HG03066 (cell line): ENCODE results near the gene CHN2.

Experiments used
- ATAC-seq: cut with Tn5 transposase; IDR thresholded peaks from one replicate; pipeline ENCODE4 v1.9.1; 2021; ENCODE audit warnings: low read depth; ENCODE audit not compliant: unreplicated experiment

Gene CHN2

DNA sequence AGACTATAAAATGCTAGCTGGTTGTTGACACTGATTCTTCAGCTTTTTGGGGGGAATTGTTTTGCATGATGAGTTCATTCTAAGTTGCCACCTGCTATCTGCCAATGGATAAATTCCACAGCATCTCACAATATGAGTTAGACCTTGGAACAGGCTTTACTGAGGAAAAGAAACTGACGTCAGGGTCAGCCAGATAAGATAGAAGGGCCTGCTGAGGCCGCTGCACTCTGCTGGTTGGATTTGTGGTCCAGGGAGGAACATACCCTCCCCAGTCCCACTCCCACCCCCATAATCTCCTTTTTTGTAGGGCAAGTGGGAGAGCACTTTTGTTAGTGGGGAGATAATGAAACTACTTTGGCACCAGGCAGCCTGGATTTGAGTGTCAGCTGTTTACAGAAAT, 258.4 kb downstream of the CHN2 start:
- no peak for ATAC-seq

DNA sequence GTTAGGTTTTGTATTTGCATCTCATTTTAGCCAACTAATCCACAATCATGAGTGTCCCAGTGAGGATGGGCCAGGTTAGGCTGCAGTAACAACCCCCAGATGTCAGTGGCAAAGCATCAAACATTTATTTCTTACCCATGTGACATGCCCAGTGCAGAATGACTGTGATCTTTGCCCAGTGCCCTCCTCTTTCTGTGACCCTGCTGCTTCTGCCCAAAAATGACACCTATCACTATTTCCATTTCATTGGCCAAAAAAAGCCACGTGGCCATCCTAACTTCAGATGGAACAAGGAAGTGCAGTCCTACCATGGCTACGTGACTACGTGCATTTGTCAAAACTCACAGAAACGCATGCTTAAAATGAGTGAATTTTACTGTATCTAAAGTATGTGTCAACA, 259.9 kb downstream of the CHN2 start:
- no peak for ATAC-seq

DNA sequence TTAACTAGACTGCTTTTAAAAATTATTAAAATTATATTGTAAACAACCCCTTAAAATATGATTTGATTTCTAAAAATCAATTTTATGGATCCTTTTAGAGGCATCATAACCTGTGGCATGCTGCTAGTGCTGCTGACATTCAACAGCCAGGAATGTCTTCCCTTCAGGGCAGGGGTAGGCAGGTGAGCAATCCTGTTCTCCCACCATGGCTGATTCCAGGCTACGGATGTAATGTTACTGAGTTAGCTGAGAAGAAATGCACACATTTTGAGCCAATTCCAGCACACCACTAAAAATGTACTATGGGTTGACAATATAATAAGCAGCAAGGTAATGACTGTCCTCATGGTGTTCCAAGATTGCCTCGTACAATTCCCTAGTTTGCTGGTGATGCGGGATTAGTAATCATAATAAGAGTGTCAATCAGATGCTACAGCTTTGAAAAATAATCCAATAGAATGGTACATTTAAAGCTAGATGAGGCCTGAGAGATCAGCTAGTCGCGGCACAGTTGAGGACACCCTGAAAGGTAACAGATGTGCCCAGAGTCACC, 260.4 kb downstream of the CHN2 start:
- ATAC-seq: no peak

DNA sequence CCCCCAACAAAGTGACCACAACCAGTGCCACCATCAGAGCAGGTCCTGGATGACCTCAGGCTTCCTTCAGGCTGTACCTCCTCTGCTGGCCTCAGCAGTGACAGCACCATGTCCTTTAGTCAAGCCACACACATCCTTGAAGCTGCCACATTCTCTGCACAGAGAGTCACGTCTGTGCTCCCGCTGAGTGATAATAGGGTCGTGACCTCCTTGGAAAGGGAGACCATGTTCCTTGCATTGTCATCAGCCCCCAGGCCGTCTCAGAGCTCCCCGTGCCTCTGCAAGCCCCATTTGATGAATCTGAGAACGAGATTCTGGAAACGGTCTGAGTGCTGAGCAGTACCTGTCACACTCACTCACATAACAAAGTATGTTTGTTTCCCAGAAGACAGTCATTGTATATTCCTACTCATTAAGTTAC, 262.6 kb downstream of the CHN2 start:
- no peak for ATAC-seq

DNA sequence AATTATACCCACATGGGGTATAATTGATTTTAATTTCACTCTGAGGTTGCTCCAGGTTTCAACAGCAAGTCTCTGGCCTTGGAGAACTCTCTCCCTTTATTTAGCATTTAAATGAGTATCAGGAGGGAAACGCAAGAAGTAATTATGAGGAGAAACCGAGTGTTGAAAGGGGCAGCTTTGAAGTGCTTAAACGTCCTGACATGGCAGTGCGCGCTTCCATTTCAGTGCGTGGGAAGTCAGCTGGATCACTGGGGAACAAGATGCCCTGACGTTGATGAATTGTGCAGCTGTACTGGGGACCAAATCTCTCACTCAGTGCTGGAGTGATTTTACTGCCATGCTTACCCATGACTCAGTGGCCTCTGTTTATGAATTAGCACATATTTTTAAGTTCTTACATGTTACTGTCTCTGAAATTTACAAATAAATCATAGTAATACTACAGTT, 263.0 kb downstream of the CHN2 start:
- no peak for ATAC-seq

DNA sequence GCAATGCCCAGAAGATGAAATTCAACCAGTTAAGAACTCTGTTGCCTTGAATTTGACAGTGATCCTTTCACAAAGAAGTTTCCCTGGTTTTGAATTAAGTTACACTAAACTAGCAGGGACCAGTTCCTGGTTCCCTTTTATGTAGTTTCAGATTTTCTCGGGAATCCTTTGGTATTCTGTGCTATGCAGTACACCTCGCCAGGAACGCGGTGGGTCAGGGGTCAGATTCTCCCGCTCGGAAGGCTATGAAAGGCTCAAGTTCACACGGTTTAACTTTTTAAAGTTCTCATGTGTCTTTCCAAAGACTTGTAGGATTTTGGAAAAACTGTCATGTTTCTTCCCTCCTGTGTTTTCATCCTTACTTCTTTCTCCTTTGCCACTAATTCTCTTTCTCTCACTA, 264.4 kb downstream of the CHN2 start:
- no peak for ATAC-seq

DNA sequence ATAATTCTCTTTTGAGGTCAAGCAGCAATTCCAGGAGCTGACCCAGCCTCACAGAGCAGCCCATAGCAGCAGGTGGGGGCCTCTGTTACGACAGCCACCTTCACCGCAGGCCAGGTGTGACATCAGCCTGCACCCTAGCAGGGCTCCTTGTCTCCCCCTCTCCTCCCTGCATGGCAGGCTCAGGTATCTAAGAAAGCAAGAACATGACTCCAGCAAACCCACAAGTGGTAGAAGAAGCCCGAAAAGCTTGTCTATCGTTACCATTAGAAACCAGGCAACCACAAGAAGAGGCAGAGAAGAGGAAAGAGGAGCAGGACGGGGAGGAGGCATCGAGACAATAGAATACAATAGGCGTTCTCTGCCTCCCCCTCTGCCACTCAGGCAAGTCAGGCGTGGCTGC, 265.0 kb downstream of the CHN2 start:
- no peak for ATAC-seq

DNA sequence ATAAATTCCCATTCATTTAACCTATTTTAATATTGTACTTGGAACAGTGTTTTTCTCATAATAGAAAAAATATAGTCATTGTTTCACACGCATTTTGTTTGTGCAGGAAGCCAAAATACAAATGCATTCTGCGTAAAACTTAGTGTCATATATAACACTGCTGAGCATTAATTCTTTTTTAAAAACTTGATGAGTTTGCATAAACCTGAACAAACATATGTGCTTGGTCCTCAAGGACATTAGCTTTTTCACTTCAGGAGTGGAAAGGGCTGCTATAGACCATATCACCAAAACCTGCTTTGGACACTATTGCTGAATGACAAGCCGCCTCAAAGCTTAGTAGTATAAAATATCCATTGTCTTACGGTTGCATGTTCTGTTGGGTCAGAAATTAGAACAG, 267.4 kb downstream of the CHN2 start:
- ATAC-seq: no peak

DNA sequence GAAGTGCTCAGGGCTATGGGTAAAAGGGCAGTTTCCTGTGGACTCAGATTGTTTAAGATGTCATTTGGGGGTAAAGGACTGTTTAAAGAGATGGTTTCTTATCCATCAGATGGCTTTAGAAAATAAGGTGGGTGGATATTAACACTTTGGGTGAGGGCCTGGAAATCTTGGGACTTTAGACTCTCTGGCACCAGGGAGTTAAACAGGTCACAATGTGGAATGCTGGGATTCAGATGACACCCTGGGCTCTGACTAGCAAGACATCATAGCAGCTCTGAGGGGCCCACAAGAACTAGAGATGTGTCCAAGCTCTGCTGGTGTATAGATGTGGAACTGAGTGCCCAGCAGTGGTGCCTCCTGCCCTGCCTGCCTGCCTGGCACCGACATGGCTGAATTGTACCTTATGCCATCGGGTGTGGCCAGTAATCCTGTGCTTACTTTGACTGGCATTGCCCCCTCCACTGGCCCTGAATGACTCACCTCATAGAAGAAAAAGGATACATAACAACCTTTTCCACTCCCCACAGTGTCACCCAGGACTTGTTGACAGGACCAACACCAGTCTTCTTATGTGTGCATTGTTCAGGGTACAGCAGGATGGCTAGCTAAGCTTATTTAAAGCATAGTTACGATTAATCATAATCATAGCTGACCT, 269.1 kb downstream of the CHN2 start:
- no peak for ATAC-seq

DNA sequence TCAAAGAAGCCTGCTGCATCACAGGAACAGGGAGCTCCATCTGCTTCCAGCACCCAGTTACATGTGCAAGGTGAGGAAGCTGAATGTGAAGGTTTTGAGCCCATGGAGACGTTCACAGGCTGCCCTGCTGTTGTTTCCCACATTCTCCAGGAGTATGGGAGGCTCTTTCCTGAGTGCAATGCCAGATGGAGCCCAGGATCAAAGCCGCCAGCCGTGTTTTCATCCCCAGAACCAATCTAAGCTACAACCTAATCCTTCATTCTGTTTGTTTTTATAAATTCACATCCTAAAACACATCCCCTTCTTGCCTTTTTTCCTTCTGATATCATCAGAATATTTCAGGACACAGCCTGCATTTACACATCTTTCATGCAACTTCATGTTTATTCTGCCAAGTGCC, 270.2 kb downstream of the CHN2 start:
- no peak for ATAC-seq

DNA sequence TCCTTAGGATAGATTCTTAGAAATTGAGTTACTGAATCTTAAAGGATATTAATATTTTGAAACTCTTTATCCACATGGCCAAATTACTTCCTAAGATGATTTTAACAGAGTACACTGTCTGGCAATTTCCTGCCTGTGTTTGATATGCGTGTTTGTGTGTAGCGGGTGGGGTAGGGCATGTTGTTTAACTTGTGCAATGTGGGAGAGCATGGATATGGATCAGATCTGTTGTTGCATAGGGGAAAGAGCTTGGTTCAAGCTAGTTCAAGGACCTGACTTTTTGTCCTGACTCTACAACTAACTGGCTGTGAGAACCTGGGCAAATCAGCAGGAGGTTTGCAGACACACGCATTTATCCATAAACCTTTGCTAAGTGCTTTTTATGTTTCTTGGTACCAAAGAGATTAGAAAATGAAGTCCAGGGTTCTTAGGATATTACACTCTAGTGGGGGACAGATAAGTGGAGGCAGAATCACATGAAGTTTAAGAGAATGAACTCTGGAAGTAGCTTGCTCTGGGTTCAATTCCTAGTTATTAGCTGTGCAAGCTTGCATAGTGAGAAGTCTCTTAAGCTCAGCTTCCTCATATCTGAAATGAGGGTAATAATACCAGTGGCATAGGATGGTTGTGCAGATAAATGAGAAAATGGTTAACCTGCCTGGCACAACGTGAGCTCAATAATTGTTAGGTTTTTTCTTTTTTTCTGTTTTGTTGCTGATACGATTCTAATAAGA, 272.8 kb downstream of the CHN2 start:
- ATAC-seq: no peak

DNA sequence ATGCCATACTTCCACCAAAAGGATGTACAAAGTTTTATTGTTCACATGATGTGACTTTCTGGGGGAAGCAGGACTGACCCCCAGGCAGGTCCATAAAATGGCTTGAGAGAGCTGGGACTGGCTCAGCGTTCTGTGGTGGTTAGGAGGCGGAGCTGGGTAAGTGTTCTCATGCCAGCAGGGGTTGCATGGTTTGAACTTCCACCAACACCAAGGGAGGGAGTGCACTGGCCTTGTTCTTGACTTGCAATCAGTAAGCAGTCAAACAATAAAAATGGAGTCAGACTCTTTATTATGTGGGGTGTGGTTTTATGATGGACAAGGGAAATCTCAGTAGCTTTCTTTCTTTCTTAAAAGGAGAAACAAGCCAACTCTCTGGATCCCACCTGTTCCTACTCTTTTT, 273.6 kb downstream of the CHN2 start:
- ATAC-seq: no peak

DNA sequence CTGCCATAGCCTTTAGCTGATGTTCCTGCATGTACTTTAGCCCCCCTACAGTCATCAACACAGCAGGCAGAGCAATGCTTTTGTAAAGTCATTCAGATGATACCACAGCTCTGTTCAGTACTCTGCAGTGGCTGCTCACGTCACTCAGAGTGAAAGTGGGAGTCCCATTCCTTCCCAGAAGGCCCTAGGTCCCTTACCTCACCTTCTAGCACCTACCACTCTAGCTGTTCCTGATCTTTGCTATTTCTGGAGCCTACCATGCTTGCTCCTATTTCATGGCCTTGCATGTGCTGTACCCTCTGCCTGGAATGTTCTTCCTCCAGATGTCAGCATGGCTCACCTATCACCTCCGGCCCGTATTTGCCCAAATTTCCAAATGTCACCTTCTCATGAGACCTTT, 274.7 kb downstream of the CHN2 start:
- no peak for ATAC-seq

DNA sequence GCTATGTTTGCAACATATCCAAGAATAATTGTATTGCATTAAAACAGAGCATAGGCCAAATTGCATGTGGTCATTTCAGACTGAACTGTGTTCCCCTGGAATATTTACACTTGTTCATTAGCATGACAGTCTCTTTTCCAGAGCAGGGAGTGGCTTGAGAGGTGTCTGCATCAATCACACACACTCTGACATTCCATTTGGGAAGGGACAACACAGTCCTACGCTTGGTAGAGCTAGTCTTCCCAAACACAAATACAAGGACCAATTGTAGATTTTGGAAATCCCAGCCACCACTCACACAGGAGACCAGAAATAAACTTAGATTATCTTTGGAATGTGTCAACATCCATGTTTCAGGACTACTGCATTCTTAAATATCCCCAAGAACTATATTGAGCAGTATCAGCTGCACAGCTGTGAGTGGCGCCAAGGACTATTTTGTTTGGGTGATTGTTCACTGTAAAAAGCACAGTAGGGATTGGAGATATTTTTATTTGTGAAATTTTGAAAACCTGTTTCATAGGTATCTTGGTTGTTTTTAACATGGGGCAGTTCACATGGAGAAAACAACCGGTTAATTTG, 275.5 kb downstream of the CHN2 start:
- no peak for ATAC-seq

DNA sequence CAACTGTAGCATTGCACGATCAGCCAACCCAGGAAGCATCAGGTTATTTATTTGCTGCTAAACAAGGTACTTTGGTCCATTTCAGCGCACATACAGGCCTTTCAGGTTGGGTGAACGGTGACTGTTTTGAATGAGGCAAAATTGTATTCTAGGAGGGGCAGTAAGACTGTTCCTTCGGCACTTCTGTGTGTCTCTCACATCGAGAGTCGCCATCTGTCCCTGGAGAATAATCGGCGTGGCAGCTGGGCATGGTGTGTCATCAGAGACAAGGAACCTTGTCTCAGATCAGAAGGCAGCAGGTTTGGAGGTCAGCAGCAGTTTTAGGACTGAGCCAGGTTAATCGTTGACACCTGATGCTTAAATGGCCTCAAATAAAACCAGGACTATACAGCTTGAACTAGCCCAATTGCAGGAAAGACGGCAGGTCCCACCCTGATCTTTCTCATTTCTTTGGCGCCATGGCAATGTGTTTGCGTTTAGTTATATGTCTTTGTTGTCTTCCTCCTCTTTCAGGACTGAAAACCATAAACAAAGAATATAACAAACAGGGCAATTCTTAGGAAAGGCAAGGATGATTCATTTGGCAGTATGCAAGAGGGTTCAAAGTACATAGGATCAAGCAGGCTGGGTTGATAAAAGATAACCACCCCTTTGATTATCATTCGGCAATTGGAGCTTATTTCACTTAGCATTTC, 277.0 kb downstream of the CHN2 start:
- ATAC-seq: no peak

DNA sequence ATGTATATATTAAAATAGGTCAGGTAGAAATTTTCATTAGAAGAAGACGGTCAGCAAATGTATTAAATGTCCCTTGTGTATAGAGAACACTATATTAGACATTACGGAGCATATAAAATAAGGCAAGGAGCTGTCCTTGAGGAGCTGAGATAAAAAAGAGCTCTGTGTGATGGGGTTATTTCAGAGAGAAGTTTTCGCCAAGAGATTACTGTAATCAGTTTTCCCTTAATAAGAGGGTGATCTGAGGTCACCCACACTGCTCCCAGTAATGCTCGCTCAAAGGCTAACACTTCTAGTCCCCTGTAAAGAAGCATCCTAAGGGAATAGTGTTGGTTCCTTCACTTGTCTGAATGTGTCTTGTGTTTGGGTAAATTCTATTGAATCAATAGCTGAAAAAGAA, 282.3 kb downstream of the CHN2 start:
- no peak for ATAC-seq

DNA sequence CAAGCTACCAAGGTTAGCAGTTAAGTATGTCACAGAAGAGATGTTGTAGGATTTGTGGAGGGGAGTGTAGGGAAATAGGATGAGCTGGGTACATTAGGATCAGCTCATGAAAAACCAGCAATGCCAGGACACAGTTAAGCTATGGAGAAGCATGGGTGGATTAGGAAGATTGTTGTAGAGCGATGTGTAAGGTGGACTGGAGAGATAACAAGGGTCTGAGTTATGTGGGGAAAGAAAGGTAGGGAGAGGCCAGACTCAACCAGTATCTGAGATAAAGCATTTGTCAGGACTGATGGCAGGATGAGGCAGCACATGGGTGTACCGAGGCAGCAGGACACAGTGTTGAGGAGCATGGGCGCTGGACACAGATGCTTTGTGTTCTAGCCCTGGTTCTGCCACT, 283.7 kb downstream of the CHN2 start:
- no peak for ATAC-seq

DNA sequence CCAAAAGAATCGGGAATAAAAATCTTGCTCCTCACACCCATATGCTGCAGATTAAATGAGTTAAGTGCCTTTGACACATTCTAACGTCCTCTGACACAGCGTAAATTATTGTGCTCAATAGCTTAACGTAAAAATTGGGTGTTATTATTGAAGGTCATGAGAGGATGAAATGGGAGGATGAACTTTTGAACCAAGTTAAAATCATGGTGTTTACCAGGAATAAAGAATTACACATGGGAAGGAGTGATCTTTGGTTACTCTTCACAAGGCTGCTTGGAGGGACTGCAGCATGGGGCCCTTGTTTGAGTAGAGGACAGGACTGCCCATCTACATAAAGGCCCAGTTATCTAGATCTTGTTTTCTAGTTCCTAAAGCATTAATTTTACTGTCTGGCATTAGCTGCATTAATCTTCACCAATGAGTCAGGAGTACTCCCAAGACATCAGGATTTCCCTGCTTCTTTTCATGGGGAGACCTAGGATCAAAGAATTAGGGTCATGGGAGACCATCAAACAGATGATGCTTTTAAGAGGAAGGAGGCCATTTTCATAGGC, 284.2 kb downstream of the CHN2 start:
- no peak for ATAC-seq

DNA sequence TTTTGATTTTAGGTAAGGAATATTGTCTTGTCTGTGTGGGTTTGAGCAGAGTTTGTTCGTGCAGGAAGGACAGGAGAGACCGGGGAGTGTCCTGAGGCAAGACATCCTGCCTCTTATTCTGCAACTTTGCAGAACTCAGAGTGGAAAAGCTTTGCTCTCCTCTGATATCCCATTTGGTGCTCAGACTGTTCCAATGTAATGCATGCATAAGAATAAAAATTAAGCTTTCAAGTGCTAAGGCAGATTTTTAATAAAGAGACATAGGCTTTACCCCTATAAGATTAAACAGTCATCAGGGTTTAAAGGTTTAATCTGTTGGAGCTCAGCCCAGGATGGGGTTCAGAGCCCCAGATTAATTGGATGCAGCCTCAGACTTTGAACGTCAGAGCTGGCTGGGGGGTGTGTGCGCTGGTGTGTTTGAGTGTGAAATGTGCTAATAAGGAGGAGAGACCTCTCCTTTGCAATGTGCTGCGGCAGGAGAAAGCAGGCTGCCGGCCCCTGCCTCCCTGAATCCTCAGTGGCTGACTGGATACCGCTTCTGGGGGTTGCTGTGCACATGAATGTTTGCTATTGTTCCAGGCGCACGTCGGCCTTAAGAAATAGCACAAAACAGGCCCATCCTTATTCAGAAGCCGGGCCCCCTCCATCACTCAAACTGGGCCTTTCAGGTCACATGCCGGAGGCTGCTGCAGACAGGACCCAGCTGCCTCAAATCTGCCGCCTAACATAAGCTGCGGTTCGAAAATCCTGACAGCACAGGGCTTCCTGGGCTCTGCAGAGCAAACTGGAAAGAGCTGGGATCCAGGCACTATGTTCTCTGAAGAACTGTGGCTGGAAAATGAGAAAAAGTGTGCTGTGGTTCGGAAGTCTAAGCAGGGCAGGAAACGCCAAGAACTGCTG, 285.0 kb downstream of the CHN2 start:
- ATAC-seq: no peak

DNA sequence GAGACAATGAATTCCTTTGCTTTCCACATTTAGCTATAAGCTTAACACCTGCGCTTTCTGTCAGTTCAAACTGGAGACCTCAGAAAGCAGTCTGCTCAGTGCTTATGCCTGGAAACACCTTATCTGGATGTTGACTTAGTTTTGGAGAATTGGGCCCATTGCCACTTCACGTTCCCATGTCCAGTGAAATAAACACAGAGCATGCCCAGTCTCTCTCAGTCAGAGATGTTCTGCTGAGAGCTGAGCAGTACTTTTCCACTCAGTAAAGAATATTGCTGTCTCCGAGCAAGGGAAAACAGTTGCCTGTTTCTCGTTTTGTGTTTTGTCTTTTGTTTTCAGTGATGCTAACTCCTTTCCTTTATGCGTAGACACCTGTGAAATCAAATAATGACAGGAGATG, 285.9 kb downstream of the CHN2 start:
- ATAC-seq: no peak
